ENCODE results near the gene GDPD5. TPM values are rescaled to one million over a fixed set of nuclear protein-coding genes. Genes with fewer than 3 reads are reported as not detected.

The GDPD5 gene
- total RNA-seq, 2 donors from 2014 or later = 3.0 to 8.6 TPM

DNA sequence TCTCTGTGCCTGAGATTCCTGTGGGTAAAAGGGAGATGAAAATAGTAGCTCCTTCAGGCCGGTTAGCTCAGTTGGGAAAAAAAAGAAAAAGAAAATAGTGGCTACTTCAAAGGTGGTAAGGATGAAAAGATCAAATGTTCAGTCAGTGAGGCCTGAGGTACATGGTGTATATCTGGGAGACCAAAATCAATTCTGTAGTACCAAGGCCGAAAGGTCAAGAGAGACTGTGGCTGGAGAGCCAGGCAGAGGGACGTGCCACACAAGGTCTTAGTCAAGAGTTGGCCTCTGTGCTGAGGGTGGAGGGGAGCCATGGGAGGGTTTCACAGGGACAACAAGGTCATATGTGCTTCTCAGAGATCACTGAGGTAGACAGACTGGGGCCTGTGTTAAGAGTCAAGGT is 4.8 kb upstream of the GDPD5 start:
- Mint-ChIP-seq H3K36me3 (ENCODE audit: low read depth) (no peaks in the 10 kb centered on the region), H3K27ac (peak overlapping the region; percentile 7), H3K4me3 (no peak overlapping the region), H3K4me1 (peaks cover 4% of the 10 kb centered on the region), H3K27me3 (ENCODE audit: insufficient read depth) (peaks cover 7% of the 10 kb centered on the region), H3K9me3 (no peaks in the 10 kb centered on the region)
- Histone ChIP-seq H3K36me3 (ENCODE audit: control insufficient read depth, insufficient read depth, low read length) (no peaks in the 10 kb centered on the region), H3K27me3 (ENCODE audit: control insufficient read depth, insufficient read depth, low read length, poor library complexity, severe bottlenecking) (no peaks in the 10 kb centered on the region), H3K9me3 (ENCODE audit: control insufficient read depth, low read length) (no peaks in the 10 kb centered on the region), H3K27ac (ENCODE audit: low read depth, low read length) (no peak overlapping the region), H3K4me3 (ENCODE audit: low read length) (no peak overlapping the region), H3K4me1 (ENCODE audit: control insufficient read depth, insufficient read depth, low read length) (peaks cover 2% of the 10 kb centered on the region), H3K9ac (ENCODE audit: extremely low read depth, low read length, poor library complexity, severe bottlenecking) (no peak overlapping the region)
- DNase-seq = no peak
- WGBS, 2 experiments (ENCODE audit: insufficient coverage in 1 of 2, insufficient read length in 1 of 2) = 69 to 90% methylated on average over 3 of the region's 3 CpGs
- TF ChIP-seq, protein P1, sequence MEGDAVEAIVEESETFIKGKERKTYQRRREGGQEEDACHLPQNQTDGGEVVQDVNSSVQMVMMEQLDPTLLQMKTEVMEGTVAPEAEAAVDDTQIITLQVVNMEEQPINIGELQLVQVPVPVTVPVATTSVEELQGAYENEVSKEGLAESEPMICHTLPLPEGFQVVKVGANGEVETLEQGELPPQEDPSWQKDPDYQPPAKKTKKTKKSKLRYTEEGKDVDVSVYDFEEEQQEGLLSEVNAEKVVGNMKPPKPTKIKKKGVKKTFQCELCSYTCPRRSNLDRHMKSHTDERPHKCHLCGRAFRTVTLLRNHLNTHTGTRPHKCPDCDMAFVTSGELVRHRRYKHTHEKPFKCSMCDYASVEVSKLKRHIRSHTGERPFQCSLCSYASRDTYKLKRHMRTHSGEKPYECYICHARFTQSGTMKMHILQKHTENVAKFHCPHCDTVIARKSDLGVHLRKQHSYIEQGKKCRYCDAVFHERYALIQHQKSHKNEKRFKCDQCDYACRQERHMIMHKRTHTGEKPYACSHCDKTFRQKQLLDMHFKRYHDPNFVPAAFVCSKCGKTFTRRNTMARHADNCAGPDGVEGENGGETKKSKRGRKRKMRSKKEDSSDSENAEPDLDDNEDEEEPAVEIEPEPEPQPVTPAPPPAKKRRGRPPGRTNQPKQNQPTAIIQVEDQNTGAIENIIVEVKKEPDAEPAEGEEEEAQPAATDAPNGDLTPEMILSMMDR (conservative IDR thresholded peaks at IDR 0.05) = no peak

DNA sequence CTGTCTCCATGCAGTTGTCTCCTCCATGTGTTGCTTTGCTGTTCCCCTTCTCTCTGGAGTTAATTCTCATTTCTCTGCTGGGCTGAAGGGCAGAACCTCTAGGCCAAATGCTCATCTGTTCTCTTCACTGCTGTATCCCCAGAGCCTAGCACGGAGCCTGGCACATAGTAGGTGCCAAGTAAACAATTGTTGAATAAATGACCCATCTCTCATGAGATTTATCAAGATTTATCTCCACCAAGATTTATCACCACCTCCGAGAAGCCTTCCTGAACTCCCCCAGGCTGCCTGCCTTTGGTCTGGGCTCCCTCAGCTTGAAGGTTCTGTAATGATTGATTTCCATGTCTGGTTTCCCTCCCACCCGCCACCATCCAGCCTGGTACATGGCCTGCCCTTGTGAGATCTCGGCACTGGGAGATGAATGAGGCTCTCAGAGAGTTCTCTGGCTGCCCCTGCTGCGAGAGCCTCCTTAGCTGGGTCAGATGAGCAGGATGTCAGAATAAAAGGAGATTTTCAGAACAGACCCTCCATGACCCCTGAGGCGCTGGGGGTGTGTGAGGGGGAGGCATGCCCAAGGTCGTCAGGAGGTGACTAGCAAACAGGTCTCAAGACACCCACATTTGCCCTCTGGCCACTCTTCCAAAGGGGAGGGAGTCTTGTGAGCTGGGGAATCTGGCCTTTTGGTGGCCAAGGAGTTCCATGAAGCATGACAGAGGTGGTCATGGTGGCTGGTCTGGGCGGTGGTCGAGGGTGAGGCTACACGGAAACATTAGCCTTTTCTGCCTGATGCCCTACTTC is 2.4 kb upstream of the GDPD5 start:
- Mint-ChIP-seq H3K36me3 (ENCODE audit: low read depth) (no peaks in the 10 kb centered on the region), H3K27ac (no peak overlapping the region), H3K9me3 (no peaks in the 10 kb centered on the region), H3K27me3 (ENCODE audit: insufficient read depth) (peaks cover 27% of the 10 kb centered on the region), H3K4me1 (peaks cover 10% of the 10 kb centered on the region), H3K4me3 (peak overlapping the region; percentile 82)
- Histone ChIP-seq H3K36me3 (ENCODE audit: control insufficient read depth, insufficient read depth, low read length) (no peaks in the 10 kb centered on the region), H3K4me1 (ENCODE audit: control insufficient read depth, insufficient read depth, low read length) (no peaks in the 10 kb centered on the region), H3K27ac (ENCODE audit: low read depth, low read length) (no peak overlapping the region), H3K9ac (ENCODE audit: extremely low read depth, low read length, poor library complexity, severe bottlenecking) (no peak overlapping the region), H3K4me3 (ENCODE audit: low read length) (no peak overlapping the region), H3K9me3 (ENCODE audit: control insufficient read depth, low read length) (no peaks in the 10 kb centered on the region), H3K27me3 (ENCODE audit: control insufficient read depth, insufficient read depth, low read length, poor library complexity, severe bottlenecking) (peaks cover 22% of the 10 kb centered on the region)
- no peak for DNase-seq
- 71 to 73% methylated on average over 3 to 10 of the region's 10 CpGs for WGBS, 2 experiments (ENCODE audit: insufficient coverage in 1 of 2, insufficient read length in 1 of 2)
- TF ChIP-seq, protein P1 (conservative IDR thresholded peaks at IDR 0.05) = no peak

DNA sequence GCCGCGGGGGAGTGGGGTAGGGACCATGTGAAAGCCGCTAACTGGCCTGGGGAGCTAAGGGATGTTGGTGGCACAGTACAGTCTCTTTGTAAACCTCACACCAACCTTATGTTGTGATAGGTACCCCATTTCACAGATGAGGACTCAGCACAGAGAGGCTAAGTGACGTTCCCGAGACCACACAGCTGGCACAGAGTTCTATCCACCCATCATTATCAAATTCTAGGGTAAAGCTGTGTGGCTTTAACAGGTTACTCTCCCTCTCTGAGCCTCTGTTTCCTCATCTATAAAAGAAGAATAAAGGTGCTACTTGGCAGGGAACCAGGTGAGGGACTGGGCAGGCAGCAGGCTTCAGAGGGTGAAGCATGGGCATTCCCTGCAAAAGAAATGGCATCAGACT is 1.4 kb upstream of the GDPD5 start:
- peaks cover 37% of the 10 kb centered on the region for H3K27me3 Mint-ChIP-seq (ENCODE audit: insufficient read depth)
- no peak overlapping the region for H3K9ac ChIP-seq (ENCODE audit: extremely low read depth, low read length, poor library complexity, severe bottlenecking)
- H3K4me1 Mint-ChIP-seq = peaks cover 8% of the 10 kb centered on the region

More for the DNA sequence above, 1.4 kb upstream of the GDPD5 start:
- H3K27ac Mint-ChIP-seq = no peak overlapping the region
- Histone ChIP-seq H3K4me1 (ENCODE audit: control insufficient read depth, insufficient read depth, low read length) (no peaks in the 10 kb centered on the region), H3K36me3 (ENCODE audit: control insufficient read depth, insufficient read depth, low read length) (no peaks in the 10 kb centered on the region), H3K27ac (ENCODE audit: low read depth, low read length) (no peak overlapping the region), H3K9me3 (ENCODE audit: control insufficient read depth, low read length) (no peaks in the 10 kb centered on the region), H3K27me3 (ENCODE audit: control insufficient read depth, insufficient read depth, low read length, poor library complexity, severe bottlenecking) (peaks cover 22% of the 10 kb centered on the region), H3K4me3 (ENCODE audit: low read length) (no peak overlapping the region)
- no peak for DNase-seq
- TF ChIP-seq, protein P1 (conservative IDR thresholded peaks at IDR 0.05) = no peak
- WGBS, 2 experiments (ENCODE audit: insufficient coverage in 1 of 2, insufficient read length in 1 of 2) = 93 to 96% methylated on average over 4 to 5 of the region's 5 CpGs
- no peaks in the 10 kb centered on the region for H3K9me3 Mint-ChIP-seq
- no peaks in the 10 kb centered on the region for H3K36me3 Mint-ChIP-seq (ENCODE audit: low read depth)
- peak overlapping the region; percentile 82 for H3K4me3 Mint-ChIP-seq
